ENCODE measurements around the gene SLC22A4.
A peak's percentile ranks its signal among the peaks of the same experiment; 100 is the strongest.

SLC22A4 gene

GRCh38 chr5:132277256-132277655 lies 16.9 kb upstream of the SLC22A4 start:
- no peak for DNase-seq

GRCh38 chr5:132277971-132278853 lies 16.0 kb upstream of the SLC22A4 start:
- DNase-seq, result no peak

DNA sequence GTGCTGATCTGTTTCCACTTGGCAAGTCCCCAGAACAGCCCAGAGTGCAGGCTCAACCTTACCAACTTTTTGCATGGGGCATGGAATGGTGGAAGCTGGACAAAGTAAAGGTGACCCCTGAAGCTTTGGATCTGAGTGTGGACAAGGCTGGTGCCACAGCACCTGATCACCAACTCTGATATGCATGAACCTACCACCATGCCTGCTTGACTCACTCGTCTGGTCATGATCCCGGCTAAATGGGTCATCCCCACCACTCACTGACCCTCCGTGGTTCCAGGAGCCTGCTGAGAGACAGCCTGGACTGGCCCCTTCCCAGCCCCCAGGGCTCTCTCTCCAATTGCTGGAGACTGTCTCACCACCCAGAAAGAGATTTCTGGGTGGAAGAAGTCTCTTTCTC lies 14.4 kb upstream of the SLC22A4 start:
- DNase-seq, result no peak

DNA sequence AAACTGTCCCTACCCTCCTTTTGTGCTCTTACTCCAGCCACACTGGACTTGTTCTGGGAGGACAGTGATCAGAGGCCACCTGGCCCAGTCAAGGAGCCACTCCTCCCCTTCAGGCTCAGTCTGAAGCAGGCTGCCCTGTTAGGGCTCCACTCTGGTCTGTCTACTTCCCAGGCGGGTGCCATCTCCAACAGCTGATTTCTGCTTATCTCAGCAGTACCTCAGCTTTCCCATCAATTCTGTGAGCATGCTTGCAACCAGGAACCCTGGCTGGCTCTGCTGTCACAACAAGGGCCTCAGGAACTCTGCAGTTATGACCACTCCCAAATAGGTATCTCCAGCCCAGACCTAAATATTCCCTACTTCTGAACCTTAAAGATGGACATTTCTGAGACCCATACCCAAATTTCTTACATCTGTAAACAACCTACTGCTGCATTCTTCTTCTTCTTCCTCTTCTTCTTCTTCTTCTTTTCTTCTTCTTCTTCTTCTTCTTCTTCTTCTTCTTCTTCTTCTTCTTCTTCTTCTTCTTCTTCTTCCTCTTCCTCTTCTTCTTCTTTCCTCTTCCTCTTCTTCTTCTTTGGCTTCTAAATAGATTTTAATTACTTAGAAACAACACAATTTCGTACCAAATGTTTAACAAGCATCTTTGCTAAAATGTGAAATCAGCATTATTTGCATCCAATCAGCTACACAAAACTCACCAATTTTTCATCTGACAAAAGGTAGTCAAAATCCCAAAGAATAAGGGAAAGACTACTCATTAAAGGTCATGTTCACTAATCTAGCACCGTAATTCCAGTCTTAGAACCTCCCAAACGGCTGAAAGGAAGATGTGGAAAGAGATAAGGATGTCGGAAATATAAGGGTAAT lies 13.6 kb upstream of the SLC22A4 start:
- DNase-seq, result no peak

- DNase-seq, result no peak
Measured at GRCh38 chr5:132281856-132282614, 12.2 kb upstream of the SLC22A4 start.

DNA sequence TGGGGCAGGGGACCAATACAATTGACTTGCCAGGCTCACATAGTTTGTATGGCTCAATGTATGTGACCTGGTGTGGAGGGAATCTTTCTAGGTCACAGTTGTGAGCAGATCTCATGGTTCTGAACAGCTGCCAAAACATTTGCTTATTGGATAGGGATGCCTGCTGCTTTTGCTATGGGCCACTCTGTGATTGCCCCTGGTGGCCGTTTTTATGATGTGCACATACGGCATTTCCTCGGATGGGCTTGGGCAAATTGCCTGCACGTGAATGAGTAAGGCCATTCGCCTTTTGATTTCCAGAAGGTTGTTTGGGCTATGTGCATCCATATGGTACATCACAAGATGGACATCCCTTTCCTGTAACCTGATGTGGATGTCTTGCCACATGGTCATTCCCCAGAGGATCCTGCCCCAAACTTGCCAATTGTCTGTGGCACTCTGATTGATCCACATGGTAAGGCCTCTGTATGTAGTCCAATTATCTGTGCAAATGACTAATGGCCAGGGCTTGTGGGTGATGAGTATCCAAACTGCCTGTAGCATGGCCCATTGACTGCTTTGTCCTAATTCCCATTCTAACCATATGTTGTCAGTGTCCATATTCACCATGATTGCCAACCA lies 10.7 kb upstream of the SLC22A4 start:
- no peak for DNase-seq

GRCh38 chr5:132289097-132289496 lies 5.1 kb upstream of the SLC22A4 start:
- no peak for DNase-seq

- DNase-seq, result no peak
Measured at GRCh38 chr5:132291026-132291425, 3.2 kb upstream of the SLC22A4 start.

- peak; percentile 83 to 88 for DNase-seq
Measured at GRCh38 chr5:132293066-132293991, 865 bp upstream of the SLC22A4 start.

DNA sequence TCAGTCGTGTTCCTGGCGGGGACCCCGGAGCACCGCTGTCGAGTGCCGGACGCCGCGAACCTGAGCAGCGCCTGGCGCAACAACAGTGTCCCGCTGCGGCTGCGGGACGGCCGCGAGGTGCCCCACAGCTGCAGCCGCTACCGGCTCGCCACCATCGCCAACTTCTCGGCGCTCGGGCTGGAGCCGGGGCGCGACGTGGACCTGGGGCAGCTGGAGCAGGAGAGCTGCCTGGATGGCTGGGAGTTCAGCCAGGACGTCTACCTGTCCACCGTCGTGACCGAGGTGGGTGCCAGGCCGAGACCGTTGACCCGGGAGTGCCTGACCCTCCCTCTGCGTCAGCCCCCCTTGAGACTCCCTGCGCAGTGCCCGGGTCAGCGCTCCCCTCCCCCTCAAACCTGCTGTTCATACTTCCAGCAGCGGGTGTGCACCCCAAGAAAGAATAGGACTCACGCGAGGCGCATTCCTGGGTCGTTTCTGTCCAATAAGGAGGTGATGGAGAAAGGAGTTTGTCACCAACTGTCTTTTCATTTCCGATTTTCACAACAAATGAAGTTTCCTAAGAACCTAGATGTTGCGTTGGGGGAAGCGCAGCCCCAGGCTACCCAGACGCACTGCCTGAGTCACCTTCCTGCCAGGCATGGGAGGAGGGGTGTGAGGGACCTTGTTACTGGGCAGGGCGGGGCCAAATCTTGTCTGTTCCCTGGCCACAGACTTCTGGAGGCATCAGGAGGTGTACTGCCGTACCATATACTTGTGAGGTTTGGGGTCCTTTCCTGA lies 722 bp downstream of the SLC22A4 start:
- DNase-seq, result peak; percentile 82 to 86

DNA sequence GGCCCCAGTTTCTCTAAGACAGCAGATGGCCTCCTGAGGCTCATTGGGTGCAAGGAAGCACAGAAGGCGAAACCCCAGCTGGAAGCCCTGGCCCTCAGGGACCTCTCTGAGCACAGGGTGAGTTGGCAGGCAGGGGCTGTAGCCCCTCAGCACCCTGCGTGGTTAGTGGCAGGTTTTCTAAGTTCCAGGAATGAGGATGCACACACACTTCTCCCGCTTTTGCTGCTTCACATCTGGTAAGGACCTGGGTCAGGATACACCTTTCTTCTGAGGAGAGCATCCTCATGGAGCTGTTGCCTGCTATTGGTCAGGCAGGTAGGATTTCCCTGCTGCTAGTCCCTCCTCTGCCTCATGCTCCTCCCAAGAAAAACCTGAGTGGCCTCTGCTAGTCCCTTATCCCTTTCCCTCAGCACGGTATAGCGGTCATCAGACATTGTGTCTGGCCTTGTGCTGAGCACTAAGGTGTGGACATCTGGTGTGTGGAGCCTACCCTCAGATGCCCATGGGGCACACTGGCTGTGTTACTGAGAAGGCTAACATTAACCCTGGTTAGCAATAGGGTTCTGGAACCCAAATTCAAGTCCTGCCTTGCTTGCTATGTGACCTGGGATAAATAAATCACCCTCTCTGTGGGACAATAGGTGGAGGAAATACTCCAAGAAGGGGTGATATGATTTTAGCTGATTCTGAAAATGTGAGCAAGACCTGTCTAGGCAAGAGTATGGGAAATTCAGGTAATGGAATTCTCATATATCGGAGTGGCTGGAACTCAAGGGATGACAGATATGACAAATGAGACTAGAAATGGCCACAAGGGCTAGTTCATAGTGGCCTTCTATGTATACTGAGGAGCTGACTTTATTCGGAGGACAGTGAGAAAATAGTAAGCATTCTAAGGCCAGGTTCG lies 1.6 kb downstream of the SLC22A4 start:
- DNase-seq, result no peak

DNA sequence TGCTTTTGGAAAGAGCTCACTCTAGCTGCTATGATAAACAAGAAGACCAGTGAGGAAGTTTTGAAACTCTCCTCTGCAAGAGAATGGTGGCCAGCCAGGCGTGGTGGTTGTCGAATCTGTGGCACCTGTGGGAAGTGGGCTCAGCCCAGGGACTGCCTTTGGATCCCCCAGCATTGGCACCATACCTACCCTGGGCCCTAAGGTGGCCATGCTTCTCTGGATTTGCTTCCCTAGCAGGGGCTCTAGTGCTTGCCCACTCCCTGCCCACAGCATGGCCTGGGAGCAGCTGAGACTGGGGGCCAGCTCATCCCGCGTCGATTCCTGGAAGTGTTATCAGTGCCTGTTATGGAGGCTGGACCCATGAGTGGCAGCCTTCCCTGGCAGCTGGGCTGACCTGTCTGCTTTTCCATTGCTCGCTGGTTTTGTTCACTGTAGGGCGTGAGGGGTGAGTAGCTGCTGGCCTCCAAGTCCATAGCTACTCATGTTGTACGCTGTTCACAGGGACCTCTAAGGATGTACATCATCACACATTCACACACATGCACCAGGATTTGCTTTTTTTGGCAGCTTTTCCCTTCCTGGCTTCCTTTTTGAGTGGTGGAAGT lies 2.3 kb downstream of the SLC22A4 start:
- no peak for DNase-seq

DNA sequence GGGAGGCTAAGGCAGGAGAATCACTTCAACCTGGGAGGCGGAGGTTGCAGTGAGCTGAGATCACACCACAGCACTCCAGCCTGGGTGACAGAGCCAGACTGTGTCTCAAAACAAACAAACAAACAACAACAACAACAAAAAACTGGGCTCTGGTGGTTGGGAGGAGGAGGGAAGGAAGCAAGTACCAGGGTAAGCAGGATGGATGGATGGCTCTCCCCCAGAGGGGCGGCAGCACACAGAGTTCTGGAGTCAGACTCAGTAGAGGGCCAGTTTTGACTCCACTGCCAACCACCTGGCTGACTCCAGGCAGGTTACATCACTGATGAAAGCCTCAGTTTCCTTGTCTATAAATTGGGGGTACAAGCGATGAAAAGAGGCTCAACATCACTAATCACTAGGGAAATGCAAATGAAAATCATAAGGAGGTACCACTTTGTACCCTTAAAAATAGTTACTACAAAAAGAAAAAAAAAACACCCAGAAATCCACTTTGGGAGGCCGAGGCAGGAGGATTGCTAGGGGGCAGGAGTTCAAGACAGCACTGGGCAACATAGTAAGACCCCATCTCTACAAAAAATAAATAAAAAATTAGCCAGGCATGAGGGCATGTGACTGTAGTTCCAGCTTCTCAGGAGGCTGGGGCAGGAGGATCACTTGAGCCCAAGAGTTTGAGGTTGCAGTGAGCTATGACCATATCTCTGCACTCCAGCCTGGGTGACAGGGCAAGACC lies 3.2 kb downstream of the SLC22A4 start:
- DNase-seq, result no peak

- no peak for DNase-seq
Measured at GRCh38 chr5:132298298-132299212, 4.4 kb downstream of the SLC22A4 start.

DNA sequence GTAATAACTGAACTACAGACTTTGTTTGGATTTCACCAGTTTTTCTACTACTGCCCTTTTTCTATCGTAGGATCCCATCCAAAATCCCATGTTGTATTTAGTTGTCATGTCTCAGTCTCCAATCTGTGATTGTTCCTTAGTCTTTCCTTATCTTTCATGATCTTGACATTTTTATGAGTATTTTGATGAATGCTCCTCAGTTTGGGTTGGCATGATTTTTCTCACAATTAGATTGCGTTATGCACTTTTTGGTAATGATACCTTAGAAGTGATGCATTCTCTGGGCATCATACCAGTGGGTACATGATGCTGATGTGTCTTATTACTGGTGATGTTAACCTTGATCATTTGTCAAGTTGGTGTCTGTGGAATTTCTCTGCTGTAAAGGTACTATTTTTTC lies 5.7 kb downstream of the SLC22A4 start:
- no peak for DNase-seq

- DNase-seq, result no peak
Measured at GRCh38 chr5:132300577-132301343, 6.6 kb downstream of the SLC22A4 start.

All from activated CD4-positive, alpha-beta T cell treated with anti-CD3 and anti-CD28 coated beads, Interleukin-2, amount 50 U/mL, for 48 hours (primary cell).